ENCODE data around the gene ADGRD1.

Gene ADGRD1

GRCh38 chr12:130959632-130960031, 5.9 kb downstream of the ADGRD1 start:
- no peaks in the 10 kb centered on the region for H3K4me1 ChIP-seq (ENCODE audit: control insufficient read depth, insufficient read depth, low read depth, low read length)
- 71% methylated on average over 8 of the region's 8 CpGs for WGBS
- H2BK12ac ChIP-seq (ENCODE audit: low read length in 2 of 2): no peak overlapping the region
- no peak overlapping the region for H2AK5ac ChIP-seq (ENCODE audit: low read length, severe bottlenecking)
- no peak overlapping the region for H3K4me3 ChIP-seq (ENCODE audit: insufficient read depth in 1 of 2, low read depth in 1 of 2, low read length in 2 of 2)
- no peaks in the 10 kb centered on the region for H3K79me1 ChIP-seq (replicated peaks; ENCODE audit: low read length, poor library complexity, severe bottlenecking)
- H3K9ac ChIP-seq (ENCODE audit: low read length): no peak overlapping the region
- H2BK120ac ChIP-seq (ENCODE audit: low read depth, low read length): no peak overlapping the region
- no peaks in the 10 kb centered on the region for H3K36me3 ChIP-seq (ENCODE audit: control insufficient read depth in 1 of 2, insufficient read depth in 2 of 2, low read depth in 1 of 2, low read length in 2 of 2)
- peaks cover under 1% of the 10 kb centered on the region in 2 experiments for H3K27me3 ChIP-seq (ENCODE audit: control insufficient read depth in 1 of 2, insufficient read depth in 1 of 2, low read length in 2 of 2)
- no peak overlapping the region for H2BK15ac ChIP-seq (ENCODE audit: low read depth, poor library complexity, severe bottlenecking)
- H2BK5ac ChIP-seq (ENCODE audit: low read depth, low read length, poor library complexity, severe bottlenecking): no peak overlapping the region
- no peak overlapping the region for H3K23ac ChIP-seq (ENCODE audit: low read length in 2 of 2)
- no peak overlapping the region for H3K14ac ChIP-seq (ENCODE audit: low read length in 2 of 2)
- H4K8ac ChIP-seq (ENCODE audit: low read length): no peak overlapping the region
- H3K18ac ChIP-seq (ENCODE audit: low read depth in 1 of 2, low read length in 2 of 2): no peak overlapping the region
- no peak overlapping the region for H2AFZ ChIP-seq (ENCODE audit: low read depth, low read length)
- H3K4me2 ChIP-seq (ENCODE audit: low read length, poor library complexity, severe bottlenecking): no peak overlapping the region
- no peak overlapping the region for H3K27ac ChIP-seq (ENCODE audit: low read length, poor library complexity, severe bottlenecking)
- no peaks in the 10 kb centered on the region for H3K9me3 ChIP-seq (ENCODE audit: control insufficient read depth, low read length)
- no peak overlapping the region for H3K4ac ChIP-seq (ENCODE audit: low read depth in 1 of 2, low read length in 2 of 2)
- DNase-seq: no peak
- H4K91ac ChIP-seq (ENCODE audit: low read length): no peak overlapping the region

- no CpG with 5 or more reads among the region's 3 CpGs for WGBS
- DNase-seq: no peak
- H2BK15ac ChIP-seq (ENCODE audit: low read depth, poor library complexity, severe bottlenecking): no peak overlapping the region
Observed at GRCh38 chr12:130960058-130960457, 6.4 kb downstream of the ADGRD1 start.

GRCh38 chr12:130960787-130961186, 7.1 kb downstream of the ADGRD1 start:
- Histone ChIP-seq H3K27me3 (ENCODE audit: control insufficient read depth in 1 of 2, insufficient read depth in 1 of 2, low read length in 2 of 2) (no peaks in the 10 kb centered on the region), H2BK12ac (ENCODE audit: low read length in 2 of 2) (no peak overlapping the region), H2BK120ac (ENCODE audit: low read depth, low read length) (no peak overlapping the region), H4K91ac (ENCODE audit: low read length) (no peak overlapping the region), H3K9me3 (ENCODE audit: control insufficient read depth, low read length) (no peaks in the 10 kb centered on the region), H2BK5ac (ENCODE audit: low read depth, low read length, poor library complexity, severe bottlenecking) (no peak overlapping the region), H3K79me1 (replicated peaks; ENCODE audit: low read length, poor library complexity, severe bottlenecking) (no peaks in the 10 kb centered on the region), H2BK15ac (ENCODE audit: low read depth, poor library complexity, severe bottlenecking) (no peak overlapping the region), H3K18ac (ENCODE audit: low read depth in 1 of 2, low read length in 2 of 2) (no peak overlapping the region), H3K14ac (ENCODE audit: low read length in 2 of 2) (no peak overlapping the region), H3K4me3 (ENCODE audit: insufficient read depth in 1 of 2, low read depth in 1 of 2, low read length in 2 of 2) (no peak overlapping the region), H3K4ac (ENCODE audit: low read depth in 1 of 2, low read length in 2 of 2) (no peak overlapping the region), H2AK5ac (ENCODE audit: low read length, severe bottlenecking) (no peak overlapping the region), H3K4me1 (ENCODE audit: control insufficient read depth, insufficient read depth, low read depth, low read length) (no peaks in the 10 kb centered on the region), H2AFZ (ENCODE audit: low read depth, low read length) (no peak overlapping the region), H3K23ac (ENCODE audit: low read length in 2 of 2) (no peak overlapping the region), H3K36me3 (ENCODE audit: control insufficient read depth in 1 of 2, insufficient read depth in 2 of 2, low read depth in 1 of 2, low read length in 2 of 2) (no peaks in the 10 kb centered on the region), H3K9ac (ENCODE audit: low read length) (no peak overlapping the region), H3K27ac (ENCODE audit: low read length, poor library complexity, severe bottlenecking) (no peak overlapping the region), H4K8ac (ENCODE audit: low read length) (no peak overlapping the region), H3K4me2 (ENCODE audit: low read length, poor library complexity, severe bottlenecking) (no peak overlapping the region)
- WGBS: 92% methylated on average over 8 of the region's 8 CpGs
- DNase-seq: no peak

More at GRCh38 chr12:130960058-130960457, 6.4 kb downstream of the ADGRD1 start:
- no peaks in the 10 kb centered on the region for H3K4me1 ChIP-seq (ENCODE audit: control insufficient read depth, insufficient read depth, low read depth, low read length)
- no peak overlapping the region for H3K4me2 ChIP-seq (ENCODE audit: low read length, poor library complexity, severe bottlenecking)
- no peak overlapping the region for H3K9ac ChIP-seq (ENCODE audit: low read length)
- H4K91ac ChIP-seq (ENCODE audit: low read length): no peak overlapping the region
- no peak overlapping the region for H2AK5ac ChIP-seq (ENCODE audit: low read length, severe bottlenecking)
- H2BK5ac ChIP-seq (ENCODE audit: low read depth, low read length, poor library complexity, severe bottlenecking): no peak overlapping the region
- no peaks in the 10 kb centered on the region for H3K36me3 ChIP-seq (ENCODE audit: control insufficient read depth in 1 of 2, insufficient read depth in 2 of 2, low read depth in 1 of 2, low read length in 2 of 2)
- H3K4me3 ChIP-seq (ENCODE audit: insufficient read depth in 1 of 2, low read depth in 1 of 2, low read length in 2 of 2): no peak overlapping the region
- H2BK12ac ChIP-seq (ENCODE audit: low read length in 2 of 2): no peak overlapping the region
- no peak overlapping the region for H2AFZ ChIP-seq (ENCODE audit: low read depth, low read length)
- no peaks in the 10 kb centered on the region for H3K79me1 ChIP-seq (replicated peaks; ENCODE audit: low read length, poor library complexity, severe bottlenecking)
- no peaks in the 10 kb centered on the region for H3K9me3 ChIP-seq (ENCODE audit: control insufficient read depth, low read length)
- H3K27me3 ChIP-seq (ENCODE audit: control insufficient read depth in 1 of 2, insufficient read depth in 1 of 2, low read length in 2 of 2): no peaks in the 10 kb centered on the region
- H2BK120ac ChIP-seq (ENCODE audit: low read depth, low read length): no peak overlapping the region
- H3K18ac ChIP-seq (ENCODE audit: low read depth in 1 of 2, low read length in 2 of 2): no peak overlapping the region
- H3K4ac ChIP-seq (ENCODE audit: low read depth in 1 of 2, low read length in 2 of 2): no peak overlapping the region
- H4K8ac ChIP-seq (ENCODE audit: low read length): no peak overlapping the region
- H3K14ac ChIP-seq (ENCODE audit: low read length in 2 of 2): no peak overlapping the region
- H3K23ac ChIP-seq (ENCODE audit: low read length in 2 of 2): no peak overlapping the region
- no peak overlapping the region for H3K27ac ChIP-seq (ENCODE audit: low read length, poor library complexity, severe bottlenecking)

- no peak overlapping the region for H4K8ac ChIP-seq (ENCODE audit: low read length)
- no peak overlapping the region for H2BK12ac ChIP-seq (ENCODE audit: low read length in 2 of 2)
- H3K18ac ChIP-seq (ENCODE audit: low read depth in 1 of 2, low read length in 2 of 2): no peak overlapping the region
- H2BK5ac ChIP-seq (ENCODE audit: low read depth, low read length, poor library complexity, severe bottlenecking): no peak overlapping the region
- no peak overlapping the region for H3K14ac ChIP-seq (ENCODE audit: low read length in 2 of 2)
- no peak overlapping the region for H2AFZ ChIP-seq (ENCODE audit: low read depth, low read length)
- DNase-seq: no peak
- no peak overlapping the region for H3K4me2 ChIP-seq (ENCODE audit: low read length, poor library complexity, severe bottlenecking)
- no peak overlapping the region for H3K4ac ChIP-seq (ENCODE audit: low read depth in 1 of 2, low read length in 2 of 2)
- H3K27me3 ChIP-seq (ENCODE audit: control insufficient read depth in 1 of 2, insufficient read depth in 1 of 2, low read length in 2 of 2): no peaks in the 10 kb centered on the region
- no peak overlapping the region for H2AK5ac ChIP-seq (ENCODE audit: low read length, severe bottlenecking)
- no peak overlapping the region for H2BK120ac ChIP-seq (ENCODE audit: low read depth, low read length)
- H3K23ac ChIP-seq (ENCODE audit: low read length in 2 of 2): no peak overlapping the region
- H3K4me3 ChIP-seq (ENCODE audit: insufficient read depth in 1 of 2, low read depth in 1 of 2, low read length in 2 of 2): no peak overlapping the region
- WGBS: 96% methylated on average over 7 of the region's 9 CpGs
- H4K91ac ChIP-seq (ENCODE audit: low read length): no peak overlapping the region
- no peaks in the 10 kb centered on the region for H3K79me1 ChIP-seq (replicated peaks; ENCODE audit: low read length, poor library complexity, severe bottlenecking)
- no peaks in the 10 kb centered on the region for H3K36me3 ChIP-seq (ENCODE audit: control insufficient read depth in 1 of 2, insufficient read depth in 2 of 2, low read depth in 1 of 2, low read length in 2 of 2)
- H3K27ac ChIP-seq (ENCODE audit: low read length, poor library complexity, severe bottlenecking): no peak overlapping the region
- H3K4me1 ChIP-seq (ENCODE audit: control insufficient read depth, insufficient read depth, low read depth, low read length): no peaks in the 10 kb centered on the region
- H2BK15ac ChIP-seq (ENCODE audit: low read depth, poor library complexity, severe bottlenecking): no peak overlapping the region
- no peak overlapping the region for H3K9ac ChIP-seq (ENCODE audit: low read length)
- no peaks in the 10 kb centered on the region for H3K9me3 ChIP-seq (ENCODE audit: control insufficient read depth, low read length)
Observed at GRCh38 chr12:130961921-130962451, 8.3 kb downstream of the ADGRD1 start.
